ENCODE results near the gene GLIPR2. TPM values are rescaled to one million over a fixed set of nuclear protein-coding genes. Genes with fewer than 3 reads are reported as not detected.
A peak's percentile ranks its signal among the peaks of the same experiment; 100 is the strongest.

GLIPR2 gene
- total RNA-seq, 4 donors from 2014 or later, result 8.6 to 31.4 (median 11.6) TPM

- DNase-seq, result no peak
- Histone ChIP-seq H3K27me3 (no peaks in the 10 kb centered on the region), H3K36me3 (no peaks in the 10 kb centered on the region), H3K27ac (peak overlapping the region; percentile 79 to 85 (median 82)), H3K9me3 (no peaks in the 10 kb centered on the region), H3K4me1 (peaks cover 9 to 70% (median 24%) of the 10 kb centered on the region in 4 donors), H3K4me3 (peak overlapping the region; percentile 9 to 38 (median 28))
- TF ChIP-seq CTCF (IDR thresholded peaks at IDR 0.05), result peak in 1 of 6 experiments; percentile 4
- no peak for TF ChIP-seq POLR2A (IDR thresholded peaks at IDR 0.05)
Observed at GRCh38 chr9:36142510-36143244, 6.1 kb downstream of the GLIPR2 start.

- TF ChIP-seq CTCF (IDR thresholded peaks at IDR 0.05) (no peak), POLR2A (IDR thresholded peaks at IDR 0.05) (no peak)
- H3K4me3 ChIP-seq, result peak overlapping the region; percentile 9 to 38 (median 28)
- H3K4me1 ChIP-seq, result peaks cover 9 to 71% (median 29%) of the 10 kb centered on the region in 4 donors
- no peaks in the 10 kb centered on the region for H3K9me3 ChIP-seq
- no peaks in the 10 kb centered on the region for H3K27me3 ChIP-seq
- H3K27ac ChIP-seq, result peak overlapping the region; percentile 79 to 85 (median 82)
- no peak for DNase-seq
- H3K36me3 ChIP-seq, result no peaks in the 10 kb centered on the region
Observed at GRCh38 chr9:36143245-36143641, 6.7 kb downstream of the GLIPR2 start.

GRCh38 chr9:36144309-36145232 is 8.0 kb downstream of the GLIPR2 start:
- peak overlapping the region in 2 of 4 donors; percentile 79 to 80 for H3K27ac ChIP-seq

DNA sequence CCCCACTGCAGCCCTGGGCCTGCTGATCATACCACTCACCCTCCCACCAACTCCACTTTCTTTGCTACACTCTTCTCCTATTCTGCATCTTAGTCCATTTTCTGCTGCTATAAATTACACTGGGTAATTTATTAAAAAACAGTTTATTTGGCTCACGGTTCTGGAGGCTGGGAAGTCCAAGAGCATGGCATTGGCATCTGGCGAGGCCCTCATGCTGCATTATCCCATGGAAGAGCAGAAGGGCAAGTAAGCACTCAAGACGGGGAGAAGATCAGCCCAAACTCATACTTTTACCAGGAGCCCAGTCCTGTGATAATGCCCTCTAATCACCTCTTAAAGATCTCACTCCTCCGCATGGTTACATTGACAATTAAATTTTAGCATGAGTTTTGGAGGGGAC is 9.4 kb downstream of the GLIPR2 start:
- no peak overlapping the region for H3K4me3 ChIP-seq
- TF ChIP-seq CTCF (IDR thresholded peaks at IDR 0.05) (no peak), POLR2A (IDR thresholded peaks at IDR 0.05) (no peak)
- no peaks in the 10 kb centered on the region for H3K27me3 ChIP-seq
- DNase-seq, result peak in 1 of 3 donors; percentile 2
- H3K36me3 ChIP-seq, result no peaks in the 10 kb centered on the region
- H3K27ac ChIP-seq, result peak overlapping the region in 2 of 4 donors; percentile 79 to 80
- H3K9me3 ChIP-seq, result no peaks in the 10 kb centered on the region
- H3K4me1 ChIP-seq, result peaks cover 9 to 72% (median 39%) of the 10 kb centered on the region in 4 donors

More at GRCh38 chr9:36144309-36145232, 8.0 kb downstream of the GLIPR2 start:
- Histone ChIP-seq H3K36me3 (no peaks in the 10 kb centered on the region), H3K9me3 (no peaks in the 10 kb centered on the region), H3K4me3 (peak overlapping the region in 2 of 4 donors; percentile 36 to 41), H3K4me1 (peaks cover 9 to 71% (median 42%) of the 10 kb centered on the region in 4 donors), H3K27me3 (no peaks in the 10 kb centered on the region)
- peak; percentile 21 to 67 (median 67) for DNase-seq
- TF ChIP-seq CTCF (IDR thresholded peaks at IDR 0.05), result no peak
- TF ChIP-seq POLR2A (IDR thresholded peaks at IDR 0.05), result no peak

DNA sequence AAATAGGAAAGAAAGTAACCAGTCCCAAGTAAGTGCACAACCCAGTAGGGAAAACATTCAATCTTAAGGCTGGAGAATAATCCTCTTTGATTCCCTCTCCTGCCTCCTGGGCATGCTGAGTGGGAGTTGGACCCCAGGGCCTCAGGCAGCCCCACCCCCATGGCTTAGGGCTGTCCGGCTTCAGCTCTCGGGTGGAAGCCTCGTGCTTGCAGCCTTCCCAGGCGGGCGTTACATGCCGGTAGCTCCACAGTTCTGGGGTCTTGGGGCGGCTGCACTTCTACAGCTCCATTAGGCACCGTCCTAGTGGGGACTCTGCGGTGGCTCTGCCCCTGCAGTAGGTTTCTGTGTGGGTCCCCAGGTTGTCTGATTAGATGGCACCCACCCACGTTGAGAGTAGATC is 10.1 kb downstream of the GLIPR2 start:
- peak overlapping the region in 1 of 4 donors; percentile 1 for H3K27ac ChIP-seq
- H3K4me3 ChIP-seq, result no peak overlapping the region
- no peaks in the 10 kb centered on the region for H3K9me3 ChIP-seq
- DNase-seq, result no peak
- H3K4me1 ChIP-seq, result peaks cover 9 to 74% (median 45%) of the 10 kb centered on the region in 4 donors
- no peaks in the 10 kb centered on the region for H3K27me3 ChIP-seq
- TF ChIP-seq CTCF (IDR thresholded peaks at IDR 0.05), result no peak
- no peak for TF ChIP-seq POLR2A (IDR thresholded peaks at IDR 0.05)
- H3K36me3 ChIP-seq, result no peaks in the 10 kb centered on the region
